ENCODE data around the gene ITGBL1. TPM values are rescaled to one million over a fixed set of nuclear protein-coding genes. Genes with fewer than 3 reads are reported as not detected.

The ITGBL1 gene
- total and polyA plus RNA-seq, 8 donors, result 0.63 to 9.5 (median 1.6) TPM

DNA sequence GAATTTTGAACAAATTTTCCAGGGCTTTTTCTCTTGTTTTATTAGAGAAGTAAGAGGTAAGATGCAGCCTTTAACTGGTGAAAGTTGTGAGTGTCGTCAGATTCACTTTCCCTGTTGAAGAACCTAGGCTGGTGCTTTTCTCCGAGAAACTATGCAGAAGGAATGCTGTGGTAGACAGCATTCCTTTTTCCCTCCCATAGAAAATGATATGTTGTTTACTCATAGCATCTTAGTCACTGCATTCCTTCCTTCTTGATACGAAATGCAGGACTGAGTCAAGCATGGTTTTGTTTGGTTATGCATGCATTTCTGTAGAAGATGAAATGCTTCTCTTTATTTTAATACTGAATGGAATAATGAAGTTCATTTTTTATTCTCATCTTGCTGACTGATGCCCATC is 3.4 kb downstream of the ITGBL1 start:
- intact Hi-C loops (cut with DNase I), result no loop called here
- H3K27ac ChIP-seq, result no peak overlapping the region
- WGBS, 2 donors, result 57 to 62% methylated on average over 3 of the region's 3 CpGs
- FAIRE-seq (no peak), DNase-seq (no peak), ATAC-seq (no peak)
- H3K4me1 ChIP-seq, result no peaks in the 10 kb centered on the region
- H3K9me3 ChIP-seq, result no peaks in the 10 kb centered on the region
- no peak overlapping the region for H3K4me3 ChIP-seq
- no peaks in the 10 kb centered on the region for H3K27me3 ChIP-seq
- H3K36me3 ChIP-seq, result no peaks in the 10 kb centered on the region
- TF ChIP-seq, protein P1, sequence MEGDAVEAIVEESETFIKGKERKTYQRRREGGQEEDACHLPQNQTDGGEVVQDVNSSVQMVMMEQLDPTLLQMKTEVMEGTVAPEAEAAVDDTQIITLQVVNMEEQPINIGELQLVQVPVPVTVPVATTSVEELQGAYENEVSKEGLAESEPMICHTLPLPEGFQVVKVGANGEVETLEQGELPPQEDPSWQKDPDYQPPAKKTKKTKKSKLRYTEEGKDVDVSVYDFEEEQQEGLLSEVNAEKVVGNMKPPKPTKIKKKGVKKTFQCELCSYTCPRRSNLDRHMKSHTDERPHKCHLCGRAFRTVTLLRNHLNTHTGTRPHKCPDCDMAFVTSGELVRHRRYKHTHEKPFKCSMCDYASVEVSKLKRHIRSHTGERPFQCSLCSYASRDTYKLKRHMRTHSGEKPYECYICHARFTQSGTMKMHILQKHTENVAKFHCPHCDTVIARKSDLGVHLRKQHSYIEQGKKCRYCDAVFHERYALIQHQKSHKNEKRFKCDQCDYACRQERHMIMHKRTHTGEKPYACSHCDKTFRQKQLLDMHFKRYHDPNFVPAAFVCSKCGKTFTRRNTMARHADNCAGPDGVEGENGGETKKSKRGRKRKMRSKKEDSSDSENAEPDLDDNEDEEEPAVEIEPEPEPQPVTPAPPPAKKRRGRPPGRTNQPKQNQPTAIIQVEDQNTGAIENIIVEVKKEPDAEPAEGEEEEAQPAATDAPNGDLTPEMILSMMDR (IDR thresholded peaks at IDR 0.05), result no peak

DNA sequence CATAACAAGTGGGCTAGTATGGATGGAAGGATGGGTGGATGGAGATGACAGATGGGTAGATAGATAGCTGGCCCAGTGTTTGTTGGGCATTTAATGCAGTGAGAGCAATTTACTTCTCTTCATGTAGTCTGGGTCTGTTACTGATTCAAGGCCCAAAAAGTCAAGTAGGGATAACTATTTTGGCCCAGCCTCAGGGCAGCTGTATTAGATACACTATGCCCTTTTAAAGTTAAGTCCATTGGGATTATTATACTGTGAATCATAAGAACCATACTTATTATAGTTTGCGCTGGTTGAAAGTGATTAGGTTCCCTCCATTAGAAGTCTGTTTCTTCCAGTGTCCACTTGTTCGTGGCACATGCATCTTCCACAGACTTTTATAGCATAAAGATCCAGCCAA is 4.7 kb downstream of the ITGBL1 start:
- Histone ChIP-seq H3K9me3 (no peaks in the 10 kb centered on the region), H3K4me3 (no peak overlapping the region), H3K4me1 (no peaks in the 10 kb centered on the region), H3K36me3 (no peaks in the 10 kb centered on the region), H3K27me3 (no peaks in the 10 kb centered on the region), H3K27ac (no peak overlapping the region)
- ATAC-seq, result no peak
- TF ChIP-seq, protein P1 (IDR thresholded peaks at IDR 0.05), result no peak
- 85 to 90% methylated on average over 2 of the region's 2 CpGs for WGBS, 2 donors
- no peak for DNase-seq
- FAIRE-seq, result no peak
- intact Hi-C loops (cut with DNase I), result no loop called here

DNA sequence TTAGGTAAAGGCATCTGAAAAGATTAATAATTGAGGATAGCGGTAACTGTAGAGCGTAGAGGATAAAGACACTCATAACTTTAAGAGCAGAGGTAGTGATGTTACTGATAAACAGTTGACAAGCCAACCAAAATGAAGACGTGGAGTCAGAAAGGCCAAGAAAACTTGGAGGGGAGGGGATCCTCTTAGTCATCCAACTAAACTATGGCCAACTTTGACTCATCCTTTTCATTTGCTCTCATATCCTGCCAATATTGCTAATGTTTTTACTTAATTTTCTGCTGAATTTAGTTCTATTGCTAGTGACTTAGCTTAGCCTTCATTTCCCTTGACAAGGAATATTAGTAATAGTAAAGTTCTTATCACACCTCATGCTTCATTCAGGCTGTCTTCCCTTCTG is 13.4 kb downstream of the ITGBL1 start:
- Histone ChIP-seq H3K27ac (no peak overlapping the region), H3K27me3 (peaks cover 0 to 5% (median 0%) of the 10 kb centered on the region in 4 donors), H3K9me3 (no peaks in the 10 kb centered on the region), H3K36me3 (no peaks in the 10 kb centered on the region), H3K4me3 (no peak overlapping the region), H3K4me1 (no peaks in the 10 kb centered on the region)
- intact Hi-C loops (cut with DNase I), result no loop called here
- DNase-seq, result no peak
- TF ChIP-seq, protein P1 (IDR thresholded peaks at IDR 0.05), result no peak
- FAIRE-seq, result no peak
- ATAC-seq, result no peak
- 77 to 83% methylated on average over 3 of the region's 3 CpGs for WGBS, 2 donors

DNA sequence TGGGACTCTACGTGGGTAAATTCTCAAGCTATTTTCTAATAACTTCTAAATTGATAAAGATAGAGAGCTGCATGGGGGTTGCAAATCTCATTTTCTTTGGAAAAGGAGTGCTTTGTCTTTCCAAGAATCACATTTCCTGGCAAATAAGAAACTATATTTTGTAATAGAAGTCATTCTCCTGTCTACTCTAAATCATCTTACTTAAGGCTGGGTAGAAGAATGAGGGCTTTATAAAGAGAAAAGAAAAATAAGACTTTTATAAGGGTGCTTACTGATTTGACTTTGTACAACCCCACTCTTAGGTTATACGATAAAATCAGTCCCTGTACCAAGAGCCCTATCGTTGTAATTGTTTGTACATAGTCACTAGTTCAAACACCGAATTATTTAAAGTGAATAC is 14.9 kb downstream of the ITGBL1 start:
- Histone ChIP-seq H3K36me3 (no peaks in the 10 kb centered on the region), H3K27me3 (peaks cover 0 to 5% (median 0%) of the 10 kb centered on the region in 4 donors), H3K27ac (no peak overlapping the region), H3K4me3 (no peak overlapping the region), H3K4me1 (no peaks in the 10 kb centered on the region), H3K9me3 (no peaks in the 10 kb centered on the region)
- no peak for ATAC-seq
- intact Hi-C loops (cut with DNase I), result no loop called here
- 50 to 56% methylated on average over 4 of the region's 4 CpGs for WGBS, 2 donors
- TF ChIP-seq, protein P1 (IDR thresholded peaks at IDR 0.05), result no peak
- DNase-seq, result no peak
- FAIRE-seq, result no peak

DNA sequence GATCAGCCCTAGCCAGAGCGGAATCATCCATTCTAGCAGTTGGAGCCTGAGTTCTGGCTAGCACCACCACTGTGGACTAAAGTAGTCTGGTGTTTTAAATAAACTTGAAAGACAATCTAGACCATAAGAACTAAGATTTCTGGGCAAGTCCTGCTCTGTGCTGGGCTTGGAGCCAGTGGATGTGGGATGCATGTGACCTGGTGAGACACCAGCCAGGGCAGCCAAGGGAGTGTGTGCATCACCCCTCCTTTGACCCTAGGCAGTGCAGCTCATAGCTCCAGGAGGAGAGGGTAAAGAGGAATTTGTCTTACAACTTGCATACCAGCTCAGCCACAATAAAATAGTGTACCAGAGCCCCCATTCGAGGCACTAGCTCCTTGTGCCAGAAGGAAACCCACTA is 21.0 kb downstream of the ITGBL1 start:
- FAIRE-seq (no peak), DNase-seq (no peak), ATAC-seq (no peak)
- H3K4me3 ChIP-seq, result no peak overlapping the region
- no peaks in the 10 kb centered on the region for H3K9me3 ChIP-seq
- H3K27ac ChIP-seq, result no peak overlapping the region
- no peaks in the 10 kb centered on the region for H3K36me3 ChIP-seq
- H3K4me1 ChIP-seq, result no peaks in the 10 kb centered on the region
- 80 to 89% methylated on average over 2 of the region's 2 CpGs for WGBS, 2 donors
- no peaks in the 10 kb centered on the region for H3K27me3 ChIP-seq
- TF ChIP-seq, protein P1 (IDR thresholded peaks at IDR 0.05), result no peak
- intact Hi-C loops (cut with DNase I), result no loop called here

Measured in pancreas (tissue), 10 donors.